CD8-positive, alpha-beta memory T cell (primary cell): ENCODE results near the gene PSMF1. TPM values are rescaled to one million over a fixed set of nuclear protein-coding genes. Genes with fewer than 3 reads are reported as not detected.

Experiments used
- CTCF ChIA-PET: fragments of 350-600 bp; sonication (Branson Sonifier 250); formaldehyde crosslinking; loops from one replicate; lab custom pipeline; 2021; ENCODE audit warnings: antibody characterized with exemption; lab: Charles Lee
- POLR2A ChIA-PET: fragments of 350-600 bp; sonication (Branson Sonifier 250); formaldehyde crosslinking; loops from one replicate; lab custom pipeline; 2021; ENCODE audit warnings: antibody characterized with exemption; lab: Charles Lee
- DNase-seq, 5 donors: peaks; one replicate each; pipeline versions ENCODE4 v3.0.0 to v3.0.0-alpha.2; 2020 to 2022; ENCODE audit warnings: mixed read lengths in 1 of 5
- H3K27ac ChIP-seq: one replicate; pipeline ENCODE4 v1.7.0; 2013; ENCODE audit warnings: low read depth, mild to moderate bottlenecking, low read length, moderate library complexity
- H3K27me3 ChIP-seq: 2 replicates; pipeline ENCODE4 v1.7.0; 2013; ENCODE audit warnings: low read length, mild to moderate bottlenecking; ENCODE audit not compliant: insufficient read depth, poor library complexity, severe bottlenecking
- H3K36me3 ChIP-seq: 2 replicates; pipeline ENCODE4 v1.7.0; 2013; ENCODE audit warnings: mild to moderate bottlenecking, low read length, moderate library complexity; ENCODE audit not compliant: insufficient read depth
- H3K4me1 ChIP-seq: 2 replicates; pipeline ENCODE4 v1.7.0; 2013; ENCODE audit warnings: mild to moderate bottlenecking, low read length, moderate library complexity; ENCODE audit not compliant: insufficient read depth
- H3K4me3 ChIP-seq: 2 replicates; pipeline ENCODE4 v1.7.0; 2013; ENCODE audit warnings: mild to moderate bottlenecking, low read length
- H3K9me3 ChIP-seq: 2 replicates; pipeline ENCODE4 v1.7.0; 2013; ENCODE audit warnings: mild to moderate bottlenecking, low read length
- H3K27ac Mint-ChIP-seq, 8 donors: one replicate each; pipeline ENCODE4 v1.8.0; 2020 to 2021; ENCODE audit warnings: mixed read lengths in 8 of 8, mild to moderate bottlenecking in 6 of 8, inconsistent platforms in 3 of 8, moderate library complexity in 3 of 8
- H3K27me3 Mint-ChIP-seq, 2 donors: one replicate each; pipeline ENCODE4 v1.8.0; 2020 to 2021; ENCODE audit warnings: mixed read lengths in 2 of 2, mild to moderate bottlenecking in 1 of 2, moderate library complexity in 1 of 2
- H3K36me3 Mint-ChIP-seq, 3 donors: one replicate each; pipeline ENCODE4 v1.8.0; 2020 to 2021; ENCODE audit warnings: mixed read lengths in 3 of 3, inconsistent platforms in 1 of 3, mild to moderate bottlenecking in 1 of 3
- H3K4me1 Mint-ChIP-seq, 3 donors: one replicate each; pipeline ENCODE4 v1.8.0; 2020 to 2021; ENCODE audit warnings: mixed read lengths in 3 of 3, inconsistent platforms in 1 of 3, mild to moderate bottlenecking in 1 of 3
- H3K4me3 Mint-ChIP-seq, 7 donors: one replicate each; pipeline ENCODE4 v1.8.0; 2020 to 2021; ENCODE audit warnings: mixed read lengths in 7 of 7, mild to moderate bottlenecking in 6 of 7, moderate library complexity in 4 of 7, inconsistent platforms in 2 of 7
- H3K9me3 Mint-ChIP-seq, 5 donors: one replicate each; pipeline ENCODE4 v1.8.0; 2020 to 2022; ENCODE audit warnings: mixed read lengths in 5 of 5, mild to moderate bottlenecking in 3 of 5, moderate library complexity in 2 of 5, inconsistent platforms in 1 of 5
- polyA plus RNA-seq: library from polyadenylated mRNA; unstranded; fragments of 300-500 nt; fragmentation: Illumina TruSeq; gene quantifications from one replicate; pipeline ENCODE4 v1.2.3, GENCODE V29; 2021
- total RNA-seq, 2 experiments: library from RNA; stranded (reverse); gene quantifications; one replicate each; pipeline ENCODE4 v1.2.3, GENCODE V29; 2021

The PSMF1 gene
- total and polyA plus RNA-seq, 3 experiments from 2014 or later: 169 to 189 (median 185) TPM

DNA sequence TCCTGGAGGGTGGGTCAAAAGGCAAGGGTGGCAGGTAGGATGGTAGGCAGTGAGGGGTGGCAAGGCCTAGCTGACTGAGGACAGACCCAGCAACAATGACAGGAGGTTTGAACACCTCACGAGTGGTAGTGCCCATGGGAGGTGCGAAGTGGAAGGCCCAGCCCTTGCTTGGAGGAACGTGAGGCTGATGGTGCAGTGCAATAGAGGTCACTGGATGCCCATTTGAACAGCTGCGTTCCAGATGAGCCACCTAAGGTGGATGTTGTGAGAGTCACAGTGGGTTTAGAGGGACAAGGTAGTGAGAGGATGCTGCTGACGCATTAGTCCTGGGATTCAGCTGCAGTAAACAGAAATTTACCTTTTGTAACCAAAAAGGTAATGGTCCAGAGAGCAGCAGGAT lies 50.8 kb downstream of the PSMF1 start:
- DNase-seq: no peak

GRCh38 chr20:1171461-1172093 lies 53.2 kb downstream of the PSMF1 start:
- POLR2A ChIA-PET: no interaction called here
- Mint-ChIP-seq H3K27ac (peak overlapping the region in 1 of 8 donors; percentile 3), H3K4me1 (no peaks in the 10 kb centered on the region), H3K36me3 (peaks cover 31 to 96% (median 50%) of the 10 kb centered on the region in 3 donors), H3K27me3 (no peaks in the 10 kb centered on the region), H3K4me3 (no peak overlapping the region), H3K9me3 (no peaks in the 10 kb centered on the region)
- H3K9me3 ChIP-seq: no peaks in the 10 kb centered on the region
- H3K4me3 ChIP-seq: no peak overlapping the region
- H3K36me3 ChIP-seq: peaks cover 25% of the 10 kb centered on the region
- no peak overlapping the region for H3K27ac ChIP-seq
- H3K4me1 ChIP-seq: no peaks in the 10 kb centered on the region
- H3K27me3 ChIP-seq: no peaks in the 10 kb centered on the region
- CTCF ChIA-PET: no interaction called here
- no peak for DNase-seq

More for the DNA sequence above, 50.8 kb downstream of the PSMF1 start:
- Histone ChIP-seq H3K36me3 (peaks cover 44% of the 10 kb centered on the region), H3K4me1 (no peaks in the 10 kb centered on the region), H3K4me3 (no peak overlapping the region), H3K27me3 (no peaks in the 10 kb centered on the region), H3K27ac (no peak overlapping the region), H3K9me3 (no peaks in the 10 kb centered on the region)
- Mint-ChIP-seq H3K36me3 (peaks cover 39 to 98% (median 57%) of the 10 kb centered on the region in 3 donors), H3K9me3 (no peaks in the 10 kb centered on the region), H3K27me3 (no peaks in the 10 kb centered on the region), H3K4me3 (no peak overlapping the region), H3K27ac (peak overlapping the region in 1 of 8 donors; percentile 74), H3K4me1 (no peaks in the 10 kb centered on the region)
- POLR2A ChIA-PET: interaction anchor here (0.5 kb wide), 1 partner anchor 1598 kb away, joined by 3 read pairs; no protein-coding TSS in a partner anchor
- CTCF ChIA-PET: no interaction called here

DNA sequence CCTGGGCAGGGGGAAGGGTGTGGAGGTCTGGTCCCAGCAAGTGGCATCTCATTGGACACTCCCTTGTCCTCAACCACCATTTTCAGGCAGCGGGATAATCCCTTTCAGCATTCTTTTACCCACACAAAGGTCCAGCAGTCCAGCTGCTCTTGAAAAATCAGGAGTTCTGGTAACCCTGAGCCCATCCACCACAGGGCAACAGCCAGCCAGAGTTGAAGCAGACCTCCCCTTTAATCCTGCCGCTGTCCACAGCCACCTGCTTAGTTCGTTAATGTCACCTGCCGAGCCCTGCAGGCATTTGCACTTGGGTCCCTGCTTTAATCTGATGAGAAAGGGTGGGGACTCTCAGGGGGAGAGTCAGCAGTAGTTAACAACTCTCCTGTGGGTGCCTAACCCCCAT lies 55.3 kb downstream of the PSMF1 start:
- Histone ChIP-seq H3K9me3 (no peaks in the 10 kb centered on the region), H3K4me3 (no peak overlapping the region), H3K36me3 (peaks cover 13% of the 10 kb centered on the region), H3K4me1 (no peaks in the 10 kb centered on the region), H3K27me3 (no peaks in the 10 kb centered on the region), H3K27ac (no peak overlapping the region)
- peak overlapping the region in 1 of 8 donors; percentile 54 for H3K27ac Mint-ChIP-seq
- H3K4me3 Mint-ChIP-seq: no peak overlapping the region
- peaks cover 0 to 2% (median 0%) of the 10 kb centered on the region in 5 donors for H3K9me3 Mint-ChIP-seq
- ChIA-PET POLR2A (no interaction called here), CTCF (no interaction called here)
- peaks cover 15 to 84% (median 36%) of the 10 kb centered on the region in 3 donors for H3K36me3 Mint-ChIP-seq
- no peaks in the 10 kb centered on the region for H3K27me3 Mint-ChIP-seq
- no peaks in the 10 kb centered on the region for H3K4me1 Mint-ChIP-seq
- DNase-seq: no peak

GRCh38 chr20:1174787-1175186 lies 56.4 kb downstream of the PSMF1 start:
- Histone ChIP-seq H3K36me3 (peaks cover 12% of the 10 kb centered on the region), H3K4me1 (no peaks in the 10 kb centered on the region), H3K27me3 (no peaks in the 10 kb centered on the region), H3K27ac (no peak overlapping the region), H3K9me3 (no peaks in the 10 kb centered on the region), H3K4me3 (no peak overlapping the region)
- POLR2A ChIA-PET: no interaction called here
- H3K4me3 Mint-ChIP-seq: no peak overlapping the region
- H3K27me3 Mint-ChIP-seq: no peaks in the 10 kb centered on the region
- CTCF ChIA-PET: no interaction called here
- H3K27ac Mint-ChIP-seq: no peak overlapping the region
- DNase-seq: no peak
- peaks cover 0 to 2% (median 0%) of the 10 kb centered on the region in 5 donors for H3K9me3 Mint-ChIP-seq
- H3K4me1 Mint-ChIP-seq: no peaks in the 10 kb centered on the region
- peaks cover 11 to 76% (median 32%) of the 10 kb centered on the region in 3 donors for H3K36me3 Mint-ChIP-seq

GRCh38 chr20:1177680-1178079 lies 59.3 kb downstream of the PSMF1 start:
- Mint-ChIP-seq H3K4me3 (no peak overlapping the region), H3K27ac (peak overlapping the region in 1 of 8 donors; percentile 82), H3K36me3 (peaks cover 3 to 49% (median 19%) of the 10 kb centered on the region in 3 donors), H3K4me1 (no peaks in the 10 kb centered on the region), H3K9me3 (peaks cover 0 to 2% (median 0%) of the 10 kb centered on the region in 5 donors), H3K27me3 (peaks cover 0 to 3% of the 10 kb centered on the region in 2 donors)
- ChIA-PET POLR2A (no interaction called here), CTCF (no interaction called here)
- no peak for DNase-seq
- Histone ChIP-seq H3K27me3 (no peaks in the 10 kb centered on the region), H3K4me3 (no peak overlapping the region), H3K9me3 (no peaks in the 10 kb centered on the region), H3K4me1 (no peaks in the 10 kb centered on the region), H3K36me3 (no peaks in the 10 kb centered on the region), H3K27ac (no peak overlapping the region)

DNA sequence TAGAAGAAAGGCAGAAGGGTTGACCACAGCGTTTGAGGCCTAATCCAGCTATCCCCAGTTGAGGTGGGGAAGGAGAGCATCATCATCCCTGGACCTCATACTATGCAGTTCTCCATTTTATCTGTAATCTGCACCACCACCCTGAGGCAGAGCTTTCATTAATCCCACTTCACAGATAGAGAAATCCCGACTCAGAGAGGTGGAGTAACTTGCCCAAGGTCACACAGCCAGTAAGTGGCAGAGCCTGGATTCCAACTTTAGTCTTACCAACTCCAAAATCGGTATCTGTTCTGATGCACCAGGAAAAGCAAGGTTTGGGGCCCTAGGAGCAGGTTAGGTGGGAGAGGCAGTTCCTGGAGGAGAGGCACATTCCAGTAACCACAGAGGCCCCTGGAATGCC lies 59.7 kb downstream of the PSMF1 start:
- H3K27me3 Mint-ChIP-seq: peaks cover 3% of the 10 kb centered on the region in 2 donors
- ChIA-PET CTCF (no interaction called here), POLR2A (no interaction called here)
- no peak overlapping the region for H3K27ac Mint-ChIP-seq
- DNase-seq: no peak
- Histone ChIP-seq H3K4me1 (no peaks in the 10 kb centered on the region), H3K27me3 (no peaks in the 10 kb centered on the region), H3K36me3 (no peaks in the 10 kb centered on the region), H3K4me3 (no peak overlapping the region), H3K27ac (no peak overlapping the region), H3K9me3 (no peaks in the 10 kb centered on the region)
- peaks cover 0 to 2% (median 0%) of the 10 kb centered on the region in 5 donors for H3K9me3 Mint-ChIP-seq
- H3K36me3 Mint-ChIP-seq: peaks cover 3 to 45% (median 17%) of the 10 kb centered on the region in 3 donors
- H3K4me1 Mint-ChIP-seq: no peaks in the 10 kb centered on the region
- H3K4me3 Mint-ChIP-seq: no peak overlapping the region

DNA sequence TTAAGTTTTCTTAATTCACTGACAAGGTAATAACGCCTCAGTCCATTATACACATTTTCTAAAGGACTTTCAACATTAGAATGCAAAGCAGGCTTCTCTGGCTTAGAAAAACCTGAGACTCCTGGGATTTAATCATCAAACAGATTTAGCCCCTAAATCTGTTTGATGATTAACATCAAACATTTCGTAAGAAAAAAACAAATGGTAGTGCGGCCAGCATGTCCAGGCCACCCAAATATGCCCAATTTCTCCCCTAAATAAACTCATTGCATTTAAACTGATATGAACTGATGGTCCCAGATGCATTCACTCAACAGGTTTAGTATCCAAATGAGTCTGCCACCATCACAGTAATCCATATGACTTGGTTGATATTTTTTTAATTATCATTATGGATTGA lies 60.2 kb downstream of the PSMF1 start:
- Mint-ChIP-seq H3K27ac (no peak overlapping the region), H3K36me3 (peaks cover 3 to 40% (median 15%) of the 10 kb centered on the region in 3 donors), H3K4me1 (no peaks in the 10 kb centered on the region), H3K9me3 (peaks cover 0 to 2% (median 0%) of the 10 kb centered on the region in 5 donors), H3K4me3 (no peak overlapping the region), H3K27me3 (peaks cover 5 to 8% of the 10 kb centered on the region in 2 donors)
- H3K27ac ChIP-seq: no peak overlapping the region
- ChIA-PET CTCF (no interaction called here), POLR2A (no interaction called here)
- H3K27me3 ChIP-seq: no peaks in the 10 kb centered on the region
- H3K4me1 ChIP-seq: no peaks in the 10 kb centered on the region
- no peaks in the 10 kb centered on the region for H3K9me3 ChIP-seq
- no peaks in the 10 kb centered on the region for H3K36me3 ChIP-seq
- DNase-seq: no peak
- no peak overlapping the region for H3K4me3 ChIP-seq

GRCh38 chr20:1180949-1181348 lies 62.5 kb downstream of the PSMF1 start:
- H3K9me3 Mint-ChIP-seq: peaks cover 0 to 2% (median 0%) of the 10 kb centered on the region in 5 donors
- POLR2A ChIA-PET: no interaction called here
- Histone ChIP-seq H3K9me3 (no peaks in the 10 kb centered on the region), H3K4me1 (no peaks in the 10 kb centered on the region), H3K4me3 (no peak overlapping the region), H3K27me3 (peaks cover 6% of the 10 kb centered on the region), H3K36me3 (no peaks in the 10 kb centered on the region), H3K27ac (no peak overlapping the region)
- H3K4me1 Mint-ChIP-seq: peaks cover 8 to 12% (median 9%) of the 10 kb centered on the region in 3 donors
- peaks cover 0 to 19% (median 7%) of the 10 kb centered on the region in 3 donors for H3K36me3 Mint-ChIP-seq
- H3K27ac Mint-ChIP-seq: no peak overlapping the region
- H3K4me3 Mint-ChIP-seq: no peak overlapping the region
- CTCF ChIA-PET: no interaction called here
- no peak for DNase-seq
- H3K27me3 Mint-ChIP-seq: peaks cover 13 to 21% of the 10 kb centered on the region in 2 donors
